Endothelial cell of umbilical vein (primary cell): ENCODE measurements around the gene SYNGR1. TPM values are rescaled to one million over a fixed set of nuclear protein-coding genes. Genes with fewer than 3 reads are reported as not detected.

Source experiments
- BruUV-seq: library from RNA; stranded (reverse); fragments of 400-500 nt; replicated peaks from 2 replicates; lab custom pipeline; 2021; lab: Mats Ljungman, UMichigan
- CTCF ChIA-PET: fragments of 300-600, 350-600 bp; sonication (Branson Sonifier 250); formaldehyde crosslinking; loops from one replicate; lab custom pipeline; 2021; ENCODE audit warnings: antibody characterized with exemption, inconsistent platforms; lab: Charles Lee
- POLR2A ChIA-PET: fragments of 300-600, 350-600 bp; sonication (Branson Sonifier 250); formaldehyde crosslinking; loops from one replicate; lab custom pipeline; 2021; ENCODE audit warnings: antibody characterized with exemption, inconsistent platforms; lab: Charles Lee
- DNase-seq: peaks from one replicate; pipeline ENCODE4 v3.0.0-alpha.2; 2011; ENCODE audit warnings: low read depth, low spot score
- FAIRE-seq: peaks from 2 replicates; lab custom pipeline; 2011; peaks lifted over from hg19 to GRCh38; lab: Jason Lieb, UNC
- H2AFZ ChIP-seq: 2 replicates; pipeline ENCODE4 v1.6.0; 2012; ENCODE audit warnings: low read depth, low read length, control low read depth, inconsistent platforms
- H3K27ac ChIP-seq: 2 replicates; pipeline ENCODE4 v1.5.1; 2011; ENCODE audit warnings: low read depth, mild to moderate bottlenecking, control low read depth, low read length, moderate library complexity; ENCODE audit not compliant: insufficient read depth
- H3K27me3 ChIP-seq, 2 experiments: 2 replicates each; pipeline versions ENCODE4 v1.6.0 to v1.6.1; 2011; ENCODE audit warnings: low read length in 2 of 2, mixed read lengths in 1 of 2; ENCODE audit not compliant: control insufficient read depth in 2 of 2, insufficient read depth in 2 of 2
- H3K36me3 ChIP-seq, 2 experiments: 2 replicates in 1 of 2; 3 replicates in 1 of 2; pipeline ENCODE4 v1.5.1; 2011; ENCODE audit warnings: low read length in 2 of 2, mild to moderate bottlenecking in 1 of 2, moderate library complexity in 1 of 2; ENCODE audit not compliant: control insufficient read depth in 2 of 2, insufficient read depth in 2 of 2; ENCODE audit errors: extremely low read depth in 1 of 2
- H3K4me1 ChIP-seq: 3 replicates; pipeline ENCODE4 v1.5.1; 2011; ENCODE audit warnings: mild to moderate bottlenecking, low read length; ENCODE audit not compliant: control insufficient read depth, insufficient read depth; ENCODE audit errors: extremely low read depth
- H3K4me2 ChIP-seq: 2 replicates; pipeline ENCODE4 v1.6.1; 2011; ENCODE audit warnings: low read length, control low read depth, mixed read lengths; ENCODE audit not compliant: insufficient read depth
- H3K4me3 ChIP-seq, 3 experiments: fragments of 200-600 bp in 1 of 3; sonication (generic), shearing (Covaris generic) in 1 of 3; replicated peaks in 1 of 3; 2 replicates each; pipeline ENCODE4 v1.5.1; 2011 to 2016; ENCODE audit warnings: control low read depth in 3 of 3, low read length in 3 of 3, mild to moderate bottlenecking in 2 of 3, inconsistent platforms in 1 of 3, low read depth in 1 of 3, moderate library complexity in 1 of 3; ENCODE audit not compliant: insufficient read depth in 1 of 3
- H3K79me2 ChIP-seq: 2 replicates; pipeline ENCODE4 v1.6.0; 2012; ENCODE audit warnings: low read length, inconsistent platforms; ENCODE audit not compliant: control insufficient read depth, insufficient read depth
- H3K9ac ChIP-seq: replicated peaks from 2 replicates; pipeline ENCODE3; 2011; ENCODE audit warnings: low read length, control low read depth; ENCODE audit not compliant: insufficient read depth; ENCODE audit errors: extremely low read depth
- H3K9me1 ChIP-seq: replicated peaks from 3 replicates; pipeline ENCODE4 v1.6.0; 2011; ENCODE audit warnings: mild to moderate bottlenecking, low read length; ENCODE audit not compliant: control insufficient read depth, insufficient read depth; ENCODE audit errors: extremely low read depth
- H3K9me3 ChIP-seq: replicated peaks from 2 replicates; pipeline ENCODE4 v1.5.1; 2012; ENCODE audit warnings: low read length, inconsistent platforms; ENCODE audit not compliant: control insufficient read depth, insufficient read depth
- H4K20me1 ChIP-seq: replicated peaks from 2 replicates; pipeline ENCODE3; 2011; ENCODE audit warnings: mild to moderate bottlenecking, low read length; ENCODE audit not compliant: control insufficient read depth, insufficient read depth; ENCODE audit errors: extremely low read depth
- EZH2 ChIP-seq: IDR thresholded peaks from 2 replicates; pipeline ENCODE4 v1.6.1; 2012; ENCODE audit warnings: borderline replicate concordance, low read depth, mild to moderate bottlenecking, moderate library complexity, low read length, inconsistent platforms; ENCODE audit not compliant: severe bottlenecking
- FOS ChIP-seq: IDR thresholded peaks from 2 replicates; pipeline ENCODE4 v1.6.1; 2011; ENCODE audit warnings: mild to moderate bottlenecking, low read length, moderate library complexity, borderline replicate concordance; ENCODE audit not compliant: insufficient read depth
- GATA2 ChIP-seq: IDR thresholded peaks from 2 replicates; pipeline ENCODE4 v1.7.0; 2011; ENCODE audit warnings: low read depth, mild to moderate bottlenecking, moderate library complexity, mixed read lengths, low read length; ENCODE audit not compliant: insufficient read length, insufficient read depth
- JUN ChIP-seq: IDR thresholded peaks from 2 replicates; pipeline ENCODE4 v1.6.1; 2011; ENCODE audit warnings: borderline replicate concordance, low read depth; ENCODE audit not compliant: insufficient read length, insufficient read depth
- MYC ChIP-seq: IDR thresholded peaks from one replicate; pipeline ENCODE4 v1.6.1; 2011; ENCODE audit warnings: mild to moderate bottlenecking, low read depth, low read length
- POLR2A ChIP-seq: IDR thresholded peaks from 2 replicates; pipeline ENCODE4 v1.6.1; 2012; ENCODE audit warnings: low read depth, mild to moderate bottlenecking, control low read depth, low read length
- POLR2AphosphoS5 ChIP-seq: IDR thresholded peaks from 2 replicates; pipeline ENCODE4 v1.6.1; 2012; ENCODE audit warnings: low read depth, mild to moderate bottlenecking, control low read depth, low read length, moderate library complexity; ENCODE audit not compliant: insufficient read depth
- dilution Hi-C: fragments of 300-500 bp; cut with MboI; formaldehyde crosslinking; loops from one replicate; pipeline ENCODE4 v1.15.0; 2019; ENCODE audit warnings: low sequenced_read_pairs; ENCODE audit not compliant: extremely low pct_ligation_motif_present
- intact Hi-C: fragments of 100-400 bp; cut with micrococcal nuclease; formaldehyde crosslinking; loops from one replicate; pipeline ENCODE4 v1.10.0; 2022
- polyA plus RNA-seq, 4 experiments: library from polyadenylated mRNA; depleted of rRNA in 3 of 4; stranded (reverse) in 3 of 4; unstranded in 1 of 4; fragments of >200 nt; gene quantifications; 2 replicates each; pipeline versions ENCODE4 v1.2.1 to v1.2.3, GENCODE V29; 2011 to 2012; ENCODE audit warnings: missing spikeins in 1 of 4
- total RNA-seq: library from RNA; stranded (reverse); gene quantifications from 2 replicates; pipeline ENCODE4 v1.2.3, GENCODE V29; 2021
- TF ChIP-seq, protein P1 (sequence below): IDR thresholded peaks from 2 replicates; pipeline ENCODE4 v1.6.1; 2011; ENCODE audit not compliant: insufficient read depth, insufficient read length
- TF ChIP-seq, protein P2 (sequence below), 2 donors: IDR thresholded peaks; 1 replicate in 1 of 2; 2 replicates in 1 of 2; pipeline ENCODE4 v1.5.1; 2011; ENCODE audit warnings: low read length in 2 of 2, mild to moderate bottlenecking in 2 of 2, moderate library complexity in 2 of 2, control low read depth in 1 of 2, inconsistent platforms in 1 of 2, low read depth in 1 of 2; ENCODE audit not compliant: insufficient read depth in 1 of 2; ENCODE audit errors: extremely low read depth in 1 of 2

The SYNGR1 gene
- total and polyA plus RNA-seq, 2 donors (not counting 3 experiments of a cell fraction or from before 2014, with no cell fraction given), result 3.8 to 10.2 TPM

DNA sequence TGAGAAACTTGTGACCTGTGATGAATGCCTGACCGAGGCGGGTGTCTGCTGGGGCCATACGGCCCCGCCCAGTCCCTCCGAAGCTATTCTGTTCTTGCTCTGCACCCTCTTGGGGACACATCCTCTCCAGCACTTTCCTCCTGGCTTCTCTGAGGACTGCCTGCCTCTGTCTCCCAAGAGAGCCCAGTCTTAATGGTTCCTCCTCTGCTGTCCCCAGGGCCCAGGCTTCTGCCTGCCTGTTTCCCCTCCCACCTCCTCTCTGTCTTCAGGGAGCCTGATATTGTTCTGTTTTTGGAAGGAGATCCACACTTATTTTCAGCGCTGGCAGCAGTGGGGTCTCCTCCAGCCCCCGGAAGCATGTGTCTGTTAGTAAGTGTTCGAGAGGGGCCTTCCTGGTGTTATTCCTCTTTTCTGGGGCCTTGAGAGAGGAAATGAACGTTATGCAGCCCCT, 18.7 kb downstream of the SYNGR1 start:
- ChIA-PET POLR2A (no interaction called here), CTCF (interaction anchor here (1.2 to 1.7 kb wide), 4 partner anchors 10 to 37 kb away, joined by 3 to 5 read pairs (median 3); no protein-coding TSS in a partner anchor)
- FAIRE-seq (no peak), DNase-seq (no peak)
- dilution Hi-C loops, result no loop called here
- Histone ChIP-seq H2AFZ (no peak overlapping the region), H3K79me2 (no peaks in the 10 kb centered on the region), H3K36me3 (no peaks in the 10 kb centered on the region), H3K9ac (no peak overlapping the region), H3K9me3 (no peaks in the 10 kb centered on the region), H3K27ac (no peak overlapping the region), H3K4me3 (no peak overlapping the region), H3K27me3 (no peaks in the 10 kb centered on the region), H3K4me1 (no peaks in the 10 kb centered on the region), H3K4me2 (no peak overlapping the region), H4K20me1 (no peaks in the 10 kb centered on the region), H3K9me1 (no peaks in the 10 kb centered on the region)
- BruUV-seq, result no TSS peak
- intact Hi-C loops, result no loop called here
- TF ChIP-seq MYC (no peak), EZH2 (no peak), POLR2AphosphoS5 (no peak), GATA2 (no peak), FOS (no peak), POLR2A (no peak), JUN (no peak)
- TF ChIP-seq, protein P1, sequence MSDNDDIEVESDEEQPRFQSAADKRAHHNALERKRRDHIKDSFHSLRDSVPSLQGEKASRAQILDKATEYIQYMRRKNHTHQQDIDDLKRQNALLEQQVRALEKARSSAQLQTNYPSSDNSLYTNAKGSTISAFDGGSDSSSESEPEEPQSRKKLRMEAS, result no peak
- TF ChIP-seq, protein P2, sequence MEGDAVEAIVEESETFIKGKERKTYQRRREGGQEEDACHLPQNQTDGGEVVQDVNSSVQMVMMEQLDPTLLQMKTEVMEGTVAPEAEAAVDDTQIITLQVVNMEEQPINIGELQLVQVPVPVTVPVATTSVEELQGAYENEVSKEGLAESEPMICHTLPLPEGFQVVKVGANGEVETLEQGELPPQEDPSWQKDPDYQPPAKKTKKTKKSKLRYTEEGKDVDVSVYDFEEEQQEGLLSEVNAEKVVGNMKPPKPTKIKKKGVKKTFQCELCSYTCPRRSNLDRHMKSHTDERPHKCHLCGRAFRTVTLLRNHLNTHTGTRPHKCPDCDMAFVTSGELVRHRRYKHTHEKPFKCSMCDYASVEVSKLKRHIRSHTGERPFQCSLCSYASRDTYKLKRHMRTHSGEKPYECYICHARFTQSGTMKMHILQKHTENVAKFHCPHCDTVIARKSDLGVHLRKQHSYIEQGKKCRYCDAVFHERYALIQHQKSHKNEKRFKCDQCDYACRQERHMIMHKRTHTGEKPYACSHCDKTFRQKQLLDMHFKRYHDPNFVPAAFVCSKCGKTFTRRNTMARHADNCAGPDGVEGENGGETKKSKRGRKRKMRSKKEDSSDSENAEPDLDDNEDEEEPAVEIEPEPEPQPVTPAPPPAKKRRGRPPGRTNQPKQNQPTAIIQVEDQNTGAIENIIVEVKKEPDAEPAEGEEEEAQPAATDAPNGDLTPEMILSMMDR (IDR thresholded peaks at IDR 0.05; ENCODE audit: extremely low read depth in 1 of 2, insufficient read depth in 1 of 2, low read depth in 1 of 2, low read length in 2 of 2), result no peak
